Activated CD8-positive, alpha-beta memory T cell treated with anti-CD3 and anti-CD28 coated beads, Interleukin-2, amount 50 U/mL, for 1 hour (primary cell): ENCODE data around the gene CPNE6.

ENCODE experiments used
- DNase-seq: peaks from one replicate; pipeline ENCODE4 v3.0.0-alpha.2; 2020; ENCODE audit errors: extremely low read depth

The CPNE6 gene

DNA sequence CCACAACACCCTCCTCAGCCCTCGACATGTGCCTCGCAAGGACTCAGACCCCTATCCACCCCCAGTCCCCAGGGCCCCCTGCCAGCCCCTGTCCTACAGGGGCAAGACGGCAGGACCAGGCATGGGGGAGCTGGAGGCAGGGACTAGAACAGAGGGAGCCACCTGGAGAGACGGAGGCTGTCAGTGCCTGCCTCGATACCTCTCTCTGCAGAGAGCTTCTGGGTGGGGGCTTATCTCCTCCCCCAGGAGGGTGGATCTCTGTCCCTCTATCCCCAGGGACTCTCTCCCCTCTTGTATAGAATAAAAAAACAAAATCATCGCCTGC, 2.0 kb upstream of the CPNE6 start:
- no peak for DNase-seq

DNA sequence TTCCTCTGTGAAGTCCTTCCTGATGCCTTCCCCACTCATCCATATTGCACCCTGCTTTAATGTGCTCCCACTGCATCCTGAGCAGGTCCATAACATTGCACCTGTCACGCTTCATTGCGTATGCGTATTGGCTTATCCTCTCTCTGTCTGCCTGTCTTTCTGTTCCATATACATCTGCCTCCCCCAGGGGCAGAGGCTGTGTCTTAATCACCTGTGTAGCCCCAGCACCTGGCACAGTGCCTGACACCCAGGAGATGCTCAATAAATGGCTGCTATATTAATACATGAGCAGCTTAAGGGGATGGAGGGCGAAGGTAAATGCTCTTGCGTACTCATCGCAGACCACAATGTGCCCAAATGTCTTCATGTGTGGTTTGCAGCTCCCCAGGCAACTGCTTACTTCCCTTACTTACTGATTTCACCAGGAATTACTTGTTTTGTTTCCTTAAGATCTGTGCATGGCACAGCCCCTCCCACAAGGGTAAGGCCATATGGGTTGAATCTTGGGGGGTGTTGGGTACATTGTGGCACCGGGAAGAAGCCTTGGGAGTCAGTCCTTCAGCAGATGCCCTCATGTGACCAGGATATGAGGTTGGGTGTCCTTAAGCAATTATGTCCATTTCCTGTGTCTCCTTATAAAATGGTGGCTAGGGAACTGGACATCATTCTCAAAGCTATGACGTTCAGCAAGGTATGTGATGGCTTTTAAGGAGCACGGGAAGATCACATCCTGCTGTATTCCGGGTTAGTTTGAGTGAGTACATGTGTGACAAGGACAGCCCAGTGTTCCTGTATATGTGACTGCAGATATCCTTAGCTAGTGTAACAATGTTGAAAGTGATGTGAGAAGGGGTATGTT, 848 bp upstream of the CPNE6 start:
- no peak for DNase-seq

DNA sequence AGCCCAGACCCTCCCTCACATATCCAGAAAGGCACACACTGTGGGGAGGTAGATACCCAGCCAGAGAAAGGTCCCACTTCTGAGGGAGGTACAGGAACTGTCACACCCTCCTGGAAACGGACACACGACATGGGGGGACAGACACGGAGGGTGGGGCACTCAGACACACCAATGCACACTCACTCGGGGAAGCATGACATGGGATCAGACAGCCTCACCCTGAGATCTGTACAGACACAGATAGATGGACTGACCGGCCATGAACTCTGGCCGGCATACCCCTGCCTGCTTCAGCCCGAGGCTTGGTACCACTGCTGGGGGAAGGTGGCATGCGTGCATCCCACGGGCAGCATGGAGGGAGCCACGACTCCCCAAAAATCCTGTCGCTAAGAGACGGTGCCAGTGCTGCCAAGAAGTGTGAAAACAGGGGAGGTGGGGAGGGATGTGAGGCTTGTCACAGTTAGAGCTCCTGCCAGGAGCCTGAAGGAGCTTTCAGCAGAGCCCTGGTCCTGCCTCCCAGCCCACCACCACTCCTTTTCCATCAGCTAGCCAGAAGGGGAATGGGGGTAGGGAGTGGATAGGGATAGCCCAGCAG, 571 bp downstream of the CPNE6 start:
- no peak for DNase-seq

DNA sequence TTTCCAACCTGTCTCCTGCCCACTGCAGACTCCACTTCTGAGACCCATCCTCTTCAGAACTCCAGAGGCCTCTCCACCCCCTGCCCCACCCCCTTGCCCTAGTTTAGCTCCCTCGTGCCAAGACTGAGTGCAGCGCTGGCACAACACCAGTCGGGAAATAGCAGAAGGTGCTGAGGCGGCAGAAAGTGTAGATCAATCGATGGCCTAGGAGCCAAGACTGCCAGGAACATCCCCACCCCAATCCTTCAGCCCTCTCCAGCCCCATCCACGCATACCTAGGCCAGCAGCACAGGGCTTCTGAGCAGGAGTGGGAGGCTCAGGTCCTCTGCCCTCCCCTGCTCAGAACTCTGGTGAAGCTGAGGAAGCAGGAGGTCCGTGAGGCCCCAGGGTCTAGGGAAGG, 1.1 kb downstream of the CPNE6 start:
- DNase-seq: no peak

- DNase-seq: no peak
Observed at GRCh38 chr14:24072881-24073877, 1.8 kb downstream of the CPNE6 start.

- DNase-seq: no peak
Observed at GRCh38 chr14:24074625-24075484, 3.5 kb downstream of the CPNE6 start.

DNA sequence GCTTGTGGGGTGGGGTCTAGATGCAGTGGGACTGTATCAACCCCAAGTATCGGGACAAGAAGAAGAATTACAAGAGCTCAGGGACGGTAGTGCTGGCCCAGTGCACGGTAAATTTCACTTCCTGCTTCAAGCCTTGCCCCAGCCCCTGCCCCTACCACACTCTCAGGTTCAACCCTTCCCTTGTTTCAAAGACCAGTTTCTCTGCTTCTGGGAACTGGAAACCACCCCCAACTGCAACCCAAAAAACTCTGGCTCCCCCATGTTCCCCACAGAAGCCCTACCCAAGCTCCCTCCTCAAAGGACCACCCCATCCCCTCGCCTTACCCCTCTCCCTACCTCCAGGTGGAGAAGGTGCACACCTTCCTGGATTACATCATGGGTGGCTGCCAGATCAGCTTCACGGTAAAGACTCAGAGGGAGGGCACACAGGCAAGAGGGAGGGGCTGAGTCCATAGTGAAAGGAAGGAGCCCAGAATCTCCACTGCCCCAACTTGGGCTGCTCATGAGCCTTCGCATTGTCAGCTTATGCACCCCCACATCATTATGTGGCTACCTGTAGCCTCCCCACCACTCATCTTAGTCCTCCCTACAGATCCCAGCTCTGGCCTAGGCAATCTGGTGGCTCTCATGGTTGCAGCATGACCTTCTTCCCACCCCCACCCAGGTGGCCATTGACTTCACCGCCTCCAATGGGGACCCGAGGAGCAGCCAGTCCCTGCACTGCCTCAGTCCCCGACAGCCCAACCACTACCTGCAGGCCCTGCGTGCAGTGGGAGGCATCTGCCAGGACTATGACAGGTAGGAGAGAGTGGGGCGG, 4.3 kb downstream of the CPNE6 start:
- no peak for DNase-seq

DNA sequence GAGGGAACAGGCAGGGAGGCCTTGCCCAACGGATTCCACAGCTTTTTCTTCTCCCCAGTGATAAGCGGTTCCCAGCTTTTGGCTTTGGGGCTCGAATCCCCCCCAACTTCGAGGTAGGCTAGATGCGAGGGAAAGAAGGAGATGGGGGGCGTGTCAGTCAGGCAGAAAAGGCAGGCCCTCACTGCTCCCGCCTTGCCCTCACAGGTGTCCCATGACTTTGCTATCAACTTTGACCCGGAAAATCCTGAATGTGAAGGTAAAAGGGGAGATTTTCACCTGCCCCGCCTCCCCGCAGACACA, 4.9 kb downstream of the CPNE6 start:
- DNase-seq: no peak

- DNase-seq: no peak
Observed at GRCh38 chr14:24077086-24077485, 5.7 kb downstream of the CPNE6 start.

DNA sequence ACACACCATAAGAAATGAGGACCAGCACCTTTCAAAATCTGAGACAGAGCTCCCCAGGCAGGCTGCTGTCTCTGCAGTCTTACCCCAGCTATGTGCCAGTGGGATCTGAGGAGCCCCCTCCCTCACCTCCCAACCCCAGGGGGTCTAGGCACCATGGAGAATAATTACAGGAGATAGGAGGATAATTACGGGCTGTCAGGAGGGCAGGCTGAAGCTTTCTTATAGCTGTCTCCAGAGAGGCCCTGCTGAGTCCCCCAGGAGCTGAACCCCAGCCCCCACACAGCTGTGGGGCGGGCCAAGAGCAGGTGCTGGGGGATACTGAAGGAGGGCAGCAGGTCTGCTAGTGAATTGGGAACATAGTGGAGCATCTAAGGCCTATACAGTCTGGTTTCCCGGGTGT, 6.8 kb downstream of the CPNE6 start:
- DNase-seq: no peak

- DNase-seq: no peak
Observed at GRCh38 chr14:24079491-24080141, 8.3 kb downstream of the CPNE6 start.

GRCh38 chr14:24080142-24080530, 8.8 kb downstream of the CPNE6 start:
- DNase-seq: no peak

GRCh38 chr14:24080888-24081738, 9.8 kb downstream of the CPNE6 start:
- no peak for DNase-seq

DNA sequence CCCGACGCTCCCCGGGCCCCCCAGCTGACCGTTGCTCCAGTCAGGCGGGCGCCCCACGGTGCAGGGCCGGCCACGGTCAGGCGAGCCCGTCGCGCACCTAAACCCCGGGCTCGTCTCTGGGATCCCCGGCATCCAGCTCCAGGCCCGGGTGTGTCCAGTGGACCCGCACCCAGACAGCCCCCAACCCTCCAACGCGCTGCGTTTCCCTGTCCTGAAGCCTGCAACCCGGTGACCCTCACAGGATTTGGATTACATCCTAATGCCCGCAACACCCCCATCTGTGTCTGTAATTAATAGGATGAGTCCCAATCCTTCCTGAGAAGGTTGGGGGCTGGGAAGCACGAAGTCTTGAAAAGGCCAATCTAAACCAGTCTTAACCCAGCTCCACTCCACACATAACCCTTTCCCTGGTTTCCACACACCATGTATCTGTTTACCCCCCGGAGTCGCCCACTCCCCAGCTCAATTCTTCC, 10.4 kb downstream of the CPNE6 start:
- no peak for DNase-seq

DNA sequence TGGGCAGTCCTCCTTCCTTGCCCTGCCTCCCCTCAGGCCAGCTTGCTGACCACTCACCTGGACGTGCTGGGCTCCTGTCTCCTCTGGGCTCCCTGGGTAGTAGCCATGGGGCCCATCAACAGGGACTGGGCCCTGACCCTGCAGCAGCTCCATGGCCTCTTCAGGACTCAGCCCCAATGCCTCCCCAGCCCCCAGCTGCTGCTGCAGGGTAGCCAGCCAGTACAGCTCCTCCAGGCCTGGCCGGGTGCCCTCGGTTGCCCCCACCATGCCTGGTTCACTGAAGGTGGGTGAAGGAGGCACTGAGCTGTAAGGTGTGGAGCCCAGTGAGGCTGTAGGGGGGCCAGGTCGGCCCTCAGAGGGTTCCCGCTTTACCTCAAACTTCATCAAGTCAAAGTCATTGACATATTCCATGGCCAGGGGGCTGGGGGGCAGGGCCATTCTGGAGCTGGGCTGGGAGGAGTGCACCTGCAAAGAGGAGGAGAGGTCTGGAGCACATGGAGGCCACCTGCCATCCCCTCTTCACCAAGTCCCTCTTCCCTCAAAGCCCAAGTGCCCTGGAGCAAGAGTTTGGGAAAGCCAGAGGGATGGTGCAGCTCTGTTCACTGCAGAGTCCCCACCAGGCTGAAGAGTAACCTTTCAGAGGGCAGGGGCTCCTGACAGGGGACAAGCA, 11.2 kb downstream of the CPNE6 start:
- DNase-seq: no peak

DNA sequence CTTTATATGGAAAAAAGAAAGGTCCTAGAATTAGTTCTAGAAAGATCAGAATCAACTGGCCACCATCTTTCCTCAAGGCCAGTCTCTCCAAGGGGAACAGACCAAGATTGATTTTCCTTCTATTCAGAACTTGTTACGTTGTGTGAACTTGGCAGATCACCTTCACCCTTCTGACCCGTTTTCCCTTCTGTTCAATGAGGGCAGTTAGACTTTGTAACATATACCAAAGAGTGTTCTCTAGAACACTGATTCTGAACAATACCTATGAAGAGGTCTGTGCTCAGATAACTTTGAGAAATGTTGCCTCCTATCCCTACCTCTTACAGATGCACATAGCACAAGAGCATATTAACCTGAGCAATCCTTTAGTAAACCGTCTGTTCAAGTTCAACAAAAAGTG, 12.1 kb downstream of the CPNE6 start:
- DNase-seq: no peak

DNA sequence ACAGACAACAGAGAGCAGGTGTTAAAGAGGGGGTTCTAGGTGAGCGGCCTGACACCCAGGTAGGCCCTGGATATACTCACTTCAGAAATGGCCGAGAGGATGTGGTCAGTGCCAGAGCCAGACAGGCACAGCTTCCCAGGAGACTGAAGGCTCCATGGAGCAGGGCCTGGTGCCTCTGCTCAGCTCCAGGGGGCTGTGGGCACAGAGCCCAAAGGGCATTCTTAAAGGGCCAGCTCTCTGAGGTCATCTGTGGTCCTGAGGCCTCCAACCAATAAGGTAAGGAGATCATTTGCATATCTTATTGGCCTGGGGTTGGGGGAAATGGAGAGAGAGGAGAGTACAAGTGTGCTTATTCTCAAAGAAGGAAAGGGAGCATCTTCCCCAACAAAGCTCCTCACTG, 13.1 kb downstream of the CPNE6 start:
- DNase-seq: no peak

- no peak for DNase-seq
Observed at GRCh38 chr14:24085215-24085614, 13.9 kb downstream of the CPNE6 start.
